Spinal cord (tissue), 10 donors: ENCODE measurements around the gene NDST1. TPM values are rescaled to one million over a fixed set of nuclear protein-coding genes. Genes with fewer than 3 reads are reported as not detected.
"Not testable (repeated sequence)": the region's sequence is repeated elsewhere in the genome, so short reads cannot be mapped to it uniquely, and the experiment has no call there.

ENCODE experiments used
- DNase-seq, 6 donors: peaks; one replicate each; pipeline versions ENCODE4 v3.0.0 to v3.0.0-alpha.2; 2013 to 2015; ENCODE audit warnings: low spot score in 6 of 6, low read depth in 4 of 6
- H3K27ac ChIP-seq: one replicate; pipeline ENCODE4 v1.5.1; 2013; ENCODE audit warnings: low read depth, low read length, control low read depth
- H3K27me3 ChIP-seq: one replicate; pipeline ENCODE4 v1.6.1; 2013; ENCODE audit warnings: low read length; ENCODE audit not compliant: control insufficient read depth, insufficient read depth
- H3K36me3 ChIP-seq: one replicate; pipeline ENCODE4 v1.6.1; 2013; ENCODE audit warnings: low read length; ENCODE audit not compliant: control insufficient read depth, insufficient read depth
- H3K4me1 ChIP-seq: one replicate; pipeline ENCODE4 v1.6.1; 2013; ENCODE audit warnings: low read length; ENCODE audit not compliant: control insufficient read depth, insufficient read depth
- H3K4me3 ChIP-seq: one replicate; pipeline ENCODE4 v1.5.1; 2013; ENCODE audit warnings: low read depth, low read length, control low read depth
- H3K9me3 ChIP-seq: one replicate; pipeline ENCODE4 v1.6.1; 2013; ENCODE audit warnings: low read length; ENCODE audit not compliant: control insufficient read depth, insufficient read depth
- WGBS: methylation state at CpG from one replicate; pipeline ENCODE4 v1.1.5; 2013; ENCODE audit warnings: missing lambda C conversion rate; ENCODE audit not compliant: insufficient coverage; 5-methylcytosine and 5-hydroxymethylcytosine counted together
- polyA plus RNA-seq, 2 donors: library from polyadenylated mRNA; unstranded; fragments of 120-200 nt; gene quantifications; one replicate each; pipeline ENCODE4 v1.2.1, GENCODE V29; 2013; ENCODE audit not compliant: insufficient read length in 2 of 2
- total RNA-seq, 2 donors: library from RNA; depleted of rRNA in 1 of 2; stranded (reverse); fragments of 120-200 nt in 1 of 2; fragments of >200 nt in 1 of 2; gene quantifications; one replicate each; pipeline versions ENCODE4 v1.2.3 to v1.2.4, GENCODE V29; 2013 to 2014
- donor health status: healthy.

Gene NDST1
- total and polyA plus RNA-seq, 4 donors = 32.8 to 81.1 (median 59.1) TPM

GRCh38 chr5:150512368-150512747 is 4.4 kb downstream of the NDST1 start:
- Histone ChIP-seq H3K27ac (peak overlapping the region; percentile 15), H3K9me3 (no peaks in the 10 kb centered on the region), H3K27me3 (no peaks in the 10 kb centered on the region), H3K4me3 (no peak overlapping the region), H3K36me3 (peaks cover 4% of the 10 kb centered on the region), H3K4me1 (peaks cover 90% of the 10 kb centered on the region)
- 68% methylated on average over 6 of the region's 6 CpGs for WGBS
- DNase-seq = no peak

GRCh38 chr5:150513375-150514309 is 5.7 kb downstream of the NDST1 start:
- Histone ChIP-seq H3K27ac (peak overlapping the region; percentile 57), H3K4me1 (peaks cover 86% of the 10 kb centered on the region), H3K27me3 (no peaks in the 10 kb centered on the region), H3K9me3 (no peaks in the 10 kb centered on the region), H3K36me3 (peaks cover 3% of the 10 kb centered on the region), H3K4me3 (no peak overlapping the region)
- peak; percentile 52 to 97 (median 73) for DNase-seq
- 56% methylated on average over 12 of the region's 15 CpGs for WGBS

DNA sequence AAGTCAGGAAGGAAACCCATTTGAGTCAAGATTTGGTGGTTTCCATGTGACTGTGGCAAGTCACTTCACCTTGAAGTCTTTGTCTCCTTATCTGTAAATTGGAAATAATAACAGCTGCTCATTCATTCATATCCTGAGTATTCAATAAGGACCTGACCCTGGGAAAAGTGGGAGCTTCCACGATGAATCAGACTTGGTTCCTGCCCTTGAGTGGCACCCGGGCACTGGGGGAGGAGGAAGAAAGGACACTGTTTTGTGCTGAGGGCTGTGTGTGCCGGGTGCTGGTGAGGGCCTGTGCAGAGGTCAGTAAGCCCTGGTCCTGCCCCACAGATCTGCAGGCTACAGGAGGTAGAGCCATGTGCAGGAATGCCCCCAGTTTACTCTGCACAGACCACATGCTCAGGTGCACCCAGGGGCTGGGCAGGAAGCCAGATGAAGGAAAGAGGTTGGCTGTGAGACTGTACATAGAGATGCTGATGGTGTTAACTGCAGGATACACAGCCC is 6.8 kb downstream of the NDST1 start:
- Histone ChIP-seq H3K27ac (no peak overlapping the region), H3K4me3 (no peak overlapping the region), H3K9me3 (no peaks in the 10 kb centered on the region), H3K27me3 (no peaks in the 10 kb centered on the region), H3K4me1 (peaks cover 82% of the 10 kb centered on the region), H3K36me3 (peaks cover 9% of the 10 kb centered on the region)
- DNase-seq = peak in 1 of 6 donors; percentile 57
- 63% methylated on average over 3 of the region's 3 CpGs for WGBS

DNA sequence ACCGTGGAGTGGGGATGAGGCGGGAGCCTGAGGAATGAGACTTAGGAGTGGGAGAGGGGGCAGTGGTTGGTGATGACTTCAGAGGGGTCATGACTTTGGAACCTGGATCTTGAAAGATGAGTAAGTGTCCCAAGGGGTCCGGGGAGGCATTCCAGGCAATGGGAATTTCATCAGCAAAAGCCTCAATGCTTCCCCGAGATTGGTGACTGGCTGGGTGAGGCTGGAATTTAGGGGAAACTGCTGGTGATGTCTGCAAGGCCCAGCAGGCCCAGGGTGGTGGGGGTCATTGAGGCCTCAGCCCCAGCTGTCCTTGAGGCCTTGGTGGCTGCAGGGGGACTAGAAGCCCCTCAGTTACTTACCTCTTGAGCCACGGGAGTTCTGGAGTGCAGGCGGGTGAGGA is 7.5 kb downstream of the NDST1 start:
- Histone ChIP-seq H3K27ac (no peak overlapping the region), H3K4me1 (peaks cover 77% of the 10 kb centered on the region), H3K9me3 (no peaks in the 10 kb centered on the region), H3K4me3 (no peak overlapping the region), H3K36me3 (peaks cover 10% of the 10 kb centered on the region), H3K27me3 (no peaks in the 10 kb centered on the region)
- WGBS = 64% methylated on average over 4 of the region's 6 CpGs
- no peak for DNase-seq

DNA sequence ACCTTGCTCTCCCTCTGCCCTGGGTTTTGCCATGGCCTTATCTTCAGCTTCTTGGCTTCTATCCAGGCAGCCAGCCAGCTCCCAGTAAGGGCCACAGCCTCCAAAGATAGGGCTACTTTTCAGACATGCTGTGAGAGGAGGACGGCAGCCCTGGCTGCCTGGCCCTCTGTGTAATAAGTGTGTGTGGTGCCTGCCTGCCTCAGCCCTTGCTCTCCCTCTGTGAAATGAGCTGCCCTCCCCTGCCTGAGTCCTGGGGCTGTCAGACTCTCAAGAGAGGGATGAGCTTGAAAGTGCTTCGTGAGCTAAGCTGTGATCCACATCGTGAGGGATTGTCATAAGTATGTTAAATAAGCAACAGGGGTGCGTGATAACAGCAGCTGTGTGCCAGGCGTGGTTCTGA is 8.1 kb downstream of the NDST1 start:
- H3K36me3 ChIP-seq = peaks cover 15% of the 10 kb centered on the region
- no peak overlapping the region for H3K4me3 ChIP-seq
- 36% methylated on average over 1 of the region's 5 CpGs for WGBS
- H3K9me3 ChIP-seq = no peaks in the 10 kb centered on the region
- peaks cover 77% of the 10 kb centered on the region for H3K4me1 ChIP-seq
- no peaks in the 10 kb centered on the region for H3K27me3 ChIP-seq
- peak overlapping the region; percentile 13 for H3K27ac ChIP-seq
- DNase-seq = peak in 1 of 6 donors; percentile 46

DNA sequence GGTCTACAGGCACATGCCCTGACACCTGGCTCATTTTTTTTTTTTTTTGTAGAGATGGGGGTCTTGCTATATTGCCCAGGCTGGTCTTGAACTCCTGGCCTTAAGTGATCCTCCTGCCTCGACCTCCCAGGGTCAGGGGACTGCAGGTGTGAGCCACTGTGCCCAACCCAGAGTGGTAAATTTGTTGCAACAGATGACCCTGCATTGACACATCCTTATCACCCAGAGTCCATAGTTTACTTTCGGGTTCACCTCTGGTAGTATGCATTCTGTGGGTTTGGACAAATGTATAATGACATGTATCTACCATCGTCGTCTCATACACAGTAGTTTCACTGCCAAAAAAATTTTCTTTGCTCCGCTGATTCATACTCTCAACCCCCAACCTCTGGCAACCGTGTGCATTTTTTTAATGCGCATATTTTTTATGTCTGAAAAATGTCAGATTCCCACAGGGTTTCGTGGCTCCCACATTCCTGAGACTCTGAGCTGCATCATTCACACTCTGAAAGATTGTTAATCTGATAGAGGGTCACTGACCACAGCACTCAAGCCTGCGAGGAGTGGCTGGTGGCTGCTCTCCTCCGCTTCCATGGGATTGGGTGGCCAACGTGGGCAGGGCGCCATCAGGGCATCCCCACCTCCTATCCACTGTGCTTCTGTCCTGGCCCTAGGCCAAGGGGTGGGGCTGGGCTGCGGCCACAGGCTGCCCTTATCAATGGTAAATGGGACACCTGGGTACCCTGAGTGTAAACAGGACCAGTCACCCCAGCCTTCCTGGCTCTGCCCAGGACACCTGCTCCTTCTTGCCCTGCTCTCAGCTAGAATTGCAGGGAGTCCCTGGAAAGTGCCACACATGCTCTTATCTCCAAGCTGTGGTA is 9.6 kb downstream of the NDST1 start:
- peak in 1 of 6 donors; percentile 31 for DNase-seq
- Histone ChIP-seq H3K27me3 (no peaks in the 10 kb centered on the region), H3K36me3 (peaks cover 28% of the 10 kb centered on the region), H3K9me3 (no peaks in the 10 kb centered on the region), H3K4me1 (peaks cover 77% of the 10 kb centered on the region), H3K27ac (peak overlapping the region; percentile 17), H3K4me3 (no peak overlapping the region)
- 64% methylated on average over 7 of the region's 13 CpGs for WGBS

- 89% methylated on average over 3 of the region's 14 CpGs for WGBS
- H3K36me3 ChIP-seq = peaks cover 31% of the 10 kb centered on the region
- H3K4me1 ChIP-seq = peaks cover 75% of the 10 kb centered on the region
- not testable (repeated sequence) for DNase-seq, H3K27me3 ChIP-seq, H3K9me3 ChIP-seq, H3K4me3 ChIP-seq
- H3K27ac ChIP-seq = peak overlapping the region; percentile 65
These were observed 11.0 kb downstream of the NDST1 start for GRCh38 chr5:150518712-150519559.

DNA sequence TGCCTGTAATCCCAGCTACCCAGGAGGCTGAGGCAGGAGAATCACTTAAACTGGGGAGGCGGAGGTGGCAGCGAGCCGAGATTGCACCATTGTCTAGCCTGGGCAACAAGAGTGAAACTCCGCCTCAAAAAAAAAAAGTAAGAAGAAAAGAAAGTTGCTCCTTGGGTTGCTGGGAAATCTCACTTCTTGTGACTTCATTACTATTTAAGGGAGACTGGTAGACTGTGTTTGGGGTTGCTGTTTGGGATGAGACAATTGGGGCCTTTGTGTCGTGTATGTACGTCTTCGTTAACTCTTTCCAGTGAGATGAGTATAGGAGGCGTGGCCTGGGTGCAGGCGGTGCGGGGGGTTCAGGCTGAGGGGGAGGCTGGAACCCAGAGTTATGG is 11.6 kb downstream of the NDST1 start:
- no peak overlapping the region for H3K4me3 ChIP-seq
- H3K27ac ChIP-seq = peak overlapping the region; percentile 65
- no peaks in the 10 kb centered on the region for H3K9me3 ChIP-seq
- WGBS = 72% methylated on average over 10 of the region's 10 CpGs
- peaks cover 74% of the 10 kb centered on the region for H3K4me1 ChIP-seq
- H3K36me3 ChIP-seq = peaks cover 34% of the 10 kb centered on the region
- DNase-seq = no peak
- no peaks in the 10 kb centered on the region for H3K27me3 ChIP-seq

GRCh38 chr5:150519978-150520377 is 12.0 kb downstream of the NDST1 start:
- DNase-seq = no peak
- Histone ChIP-seq H3K36me3 (peaks cover 36% of the 10 kb centered on the region), H3K4me1 (peaks cover 72% of the 10 kb centered on the region), H3K4me3 (no peak overlapping the region), H3K9me3 (no peaks in the 10 kb centered on the region), H3K27me3 (no peaks in the 10 kb centered on the region), H3K27ac (no peak overlapping the region)
- WGBS = 92% methylated on average over 3 of the region's 4 CpGs
